Upper lobe of right lung (tissue), 1 donor: Measurements from ENCODE around the gene RNF125. TPM values are rescaled to one million over a fixed set of nuclear protein-coding genes. Genes with fewer than 3 reads are reported as not detected.
"Not testable (repeated sequence)": the region's sequence is repeated elsewhere in the genome, so short reads cannot be mapped to it uniquely, and the experiment has no call there.

Experiments
- ATAC-seq: fragments of 200-7000 bp; cut with Tn5 transposase; one replicate; pipeline ENCODE4 v1.9.1; 2020; ENCODE audit warnings: mild to moderate bottlenecking, moderate library complexity
- DNase-seq: peaks from one replicate; pipeline ENCODE4 v3.0.0-alpha.2; 2020
- H3K27ac ChIP-seq: fragments of 200-600 bp; one replicate; pipeline ENCODE4 v1.8.0; 2022
- H3K27me3 ChIP-seq: fragments of 200-600 bp; one replicate; pipeline ENCODE4 v1.8.0; 2022; ENCODE audit warnings: mild to moderate bottlenecking
- H3K36me3 ChIP-seq: fragments of 200-600 bp; one replicate; pipeline ENCODE4 v1.8.0; 2022
- H3K4me1 ChIP-seq: fragments of 200-600 bp; one replicate; pipeline ENCODE4 v1.8.0; 2022
- H3K4me3 ChIP-seq: fragments of 200-600 bp; one replicate; pipeline ENCODE4 v1.8.0; 2022; ENCODE audit warnings: mild to moderate bottlenecking
- H3K9me3 ChIP-seq: fragments of 200-600 bp; one replicate; pipeline ENCODE4 v1.8.0; 2022
- CTCF ChIP-seq: fragments of 200-600 bp; IDR thresholded peaks from one replicate; pipeline ENCODE4 v1.8.0; 2022; ENCODE audit warnings: antibody characterized with exemption
- intact Hi-C: fragments of 100-400 bp; cut with DNase I; formaldehyde crosslinking; loops from one replicate; pipeline ENCODE4 v1.11.0; 2022
- total RNA-seq: library from RNA; stranded (reverse); fragmentation: NEBNext Ultra II Directional; extraction: Animal tissue kit (Norgen Biotek cat#: 25700); gene quantifications from one replicate; pipeline ENCODE4 v1.2.1, GENCODE V29; 2021
- donor health status: DM: no; HTN: yes; CAD: no; lungs with severe emphysema.

Gene RNF125
- total RNA-seq, 1 donor from 2014 or later: 6.5 TPM

- intact Hi-C loops: no loop called here
- no peak overlapping the region for H3K27ac ChIP-seq
- H3K27me3 ChIP-seq: no peaks in the 10 kb centered on the region
- H3K4me3 ChIP-seq: no peak overlapping the region
- no peaks in the 10 kb centered on the region for H3K36me3 ChIP-seq
- ATAC-seq (no peak), DNase-seq (no peak)
- no peak for TF ChIP-seq CTCF
- H3K9me3 ChIP-seq: no peaks in the 10 kb centered on the region
- H3K4me1 ChIP-seq: no peaks in the 10 kb centered on the region
Measured at GRCh38 chr18:31996007-31996406, 22.6 kb upstream of the RNF125 start.

GRCh38 chr18:31998880-31999412 lies 19.7 kb upstream of the RNF125 start:
- TF ChIP-seq CTCF: no peak
- DNase-seq (no peak), ATAC-seq (peak; percentile 45)
- Histone ChIP-seq H3K36me3 (no peaks in the 10 kb centered on the region), H3K9me3 (no peaks in the 10 kb centered on the region), H3K4me3 (no peak overlapping the region), H3K27ac (no peak overlapping the region), H3K4me1 (no peaks in the 10 kb centered on the region), H3K27me3 (no peaks in the 10 kb centered on the region)
- intact Hi-C loops: no loop called here

- DNase-seq, intact Hi-C loops, H3K27ac ChIP-seq, H3K4me1 ChIP-seq, H3K9me3 ChIP-seq, H3K4me3 ChIP-seq, H3K27me3 ChIP-seq, ATAC-seq, H3K36me3 ChIP-seq: not testable (repeated sequence)
Measured at GRCh38 chr18:32001141-32001540, 17.5 kb upstream of the RNF125 start.

GRCh38 chr18:32003822-32004221 lies 14.8 kb upstream of the RNF125 start:
- H3K27me3 ChIP-seq, H3K27ac ChIP-seq, ATAC-seq, DNase-seq, intact Hi-C loops, H3K4me1 ChIP-seq, H3K9me3 ChIP-seq, H3K36me3 ChIP-seq, H3K4me3 ChIP-seq: not testable (repeated sequence)

- H3K27me3 ChIP-seq: no peaks in the 10 kb centered on the region
- intact Hi-C loops: no loop called here
- no peaks in the 10 kb centered on the region for H3K4me1 ChIP-seq
- H3K9me3 ChIP-seq: no peaks in the 10 kb centered on the region
- TF ChIP-seq CTCF: no peak
- no peaks in the 10 kb centered on the region for H3K36me3 ChIP-seq
- no peak overlapping the region for H3K27ac ChIP-seq
- no peak overlapping the region for H3K4me3 ChIP-seq
- ATAC-seq (no peak), DNase-seq (no peak)
Measured at GRCh38 chr18:32010124-32010721, 8.4 kb upstream of the RNF125 start.

GRCh38 chr18:32011193-32011592 lies 7.4 kb upstream of the RNF125 start:
- Histone ChIP-seq H3K4me1 (no peaks in the 10 kb centered on the region), H3K27me3 (no peaks in the 10 kb centered on the region), H3K36me3 (no peaks in the 10 kb centered on the region), H3K9me3 (no peaks in the 10 kb centered on the region), H3K4me3 (no peak overlapping the region), H3K27ac (no peak overlapping the region)
- DNase-seq (no peak), ATAC-seq (no peak)
- intact Hi-C loops: no loop called here
- no peak for TF ChIP-seq CTCF
